OCI-LY1 (cell line): ENCODE measurements around the gene C8G.
A peak's percentile ranks its signal among the peaks of the same experiment; 100 is the strongest.

ENCODE experiments used
- H2AFZ ChIP-seq: fragments of 200-600 bp; sonication (generic), shearing (Covaris generic); 2 replicates; pipeline ENCODE4 v1.6.0; 2014; ENCODE audit warnings: antibody characterized with exemption, mild to moderate bottlenecking, low read length
- H3F3A ChIP-seq: fragments of 200-600 bp; sonication (generic), shearing (Covaris generic); 2 replicates; pipeline ENCODE4 v1.6.0; 2014; ENCODE audit warnings: mild to moderate bottlenecking, antibody characterized with exemption, low read length, moderate library complexity; ENCODE audit not compliant: insufficient read depth
- H3K27ac ChIP-seq: fragments of 200-600 bp; sonication (generic); 2 replicates; pipeline ENCODE4 v1.5.1; 2014; ENCODE audit warnings: low read length, mixed run types, mild to moderate bottlenecking, low read depth; ENCODE audit not compliant: poor library complexity, severe bottlenecking
- H3K27me3 ChIP-seq: fragments of 200-600 bp; sonication (generic); 2 replicates; pipeline ENCODE4 v1.6.0; 2014; ENCODE audit warnings: antibody characterized with exemption, mild to moderate bottlenecking, low read length, moderate library complexity; ENCODE audit not compliant: insufficient read depth
- H3K36me3 ChIP-seq: fragments of 200-600 bp; sonication (generic); 2 replicates; pipeline ENCODE4 v1.6.1; 2014; ENCODE audit warnings: mild to moderate bottlenecking, antibody characterized with exemption, low read length, moderate library complexity, mixed read lengths; ENCODE audit not compliant: insufficient read depth
- H3K4me1 ChIP-seq: fragments of 200-600 bp; sonication (generic); 2 replicates; pipeline ENCODE4 v1.5.1; 2014; ENCODE audit warnings: mild to moderate bottlenecking, low read length, moderate library complexity; ENCODE audit not compliant: insufficient read depth, severe bottlenecking
- H3K4me2 ChIP-seq: fragments of 200-600 bp; sonication (generic), shearing (Covaris generic); 2 replicates; pipeline ENCODE4 v1.6.1; 2014; ENCODE audit warnings: low read length
- H3K4me3 ChIP-seq: fragments of 200-600 bp; sonication (generic); 2 replicates; pipeline ENCODE4 v1.5.1; 2014; ENCODE audit warnings: low read length, low read depth, mild to moderate bottlenecking, mixed read lengths; ENCODE audit not compliant: poor library complexity, severe bottlenecking
- H3K79me2 ChIP-seq: fragments of 200-600 bp; shearing (Covaris generic); 2 replicates; pipeline ENCODE4 v1.6.1; 2016; ENCODE audit warnings: mixed run types, low read length, mixed read lengths; ENCODE audit not compliant: insufficient read depth
- H3K9ac ChIP-seq: fragments of 200-600 bp; sonication (generic), shearing (Covaris generic); 2 replicates; pipeline ENCODE4 v1.6.1; 2014; ENCODE audit warnings: mild to moderate bottlenecking, low read length, mixed read lengths
- H3K9me2 ChIP-seq: fragments of 200-600 bp; sonication (generic), shearing (Covaris generic); 2 replicates; pipeline ENCODE4 v1.6.1; 2014; ENCODE audit warnings: low read depth, mild to moderate bottlenecking, low read length, mixed read lengths
- H3K9me3 ChIP-seq: fragments of 200-600 bp; shearing (Covaris generic); 2 replicates; pipeline ENCODE4 v1.6.1; 2014; ENCODE audit warnings: low read length, mixed read lengths
- H4K20me1 ChIP-seq: fragments of 200-600 bp; sonication (generic), shearing (Covaris generic); 2 replicates; pipeline ENCODE4 v1.6.0; 2016; ENCODE audit warnings: mild to moderate bottlenecking, low read length; ENCODE audit not compliant: insufficient read depth
- EZH2 ChIP-seq: fragments of 200-600 bp; sonication (generic), shearing (Covaris generic); IDR thresholded peaks from 2 replicates; pipeline ENCODE4 v1.8.0; 2017; ENCODE audit warnings: borderline replicate concordance, mixed run types, mild to moderate bottlenecking, antibody characterized with exemption, low read length, moderate library complexity, mixed read lengths
- TF ChIP-seq, protein P1 (sequence below): fragments of 200-600 bp; sonication (generic), shearing (Covaris generic); IDR thresholded peaks from 2 replicates; pipeline ENCODE4 v1.5.1; 2017; ENCODE audit warnings: mild to moderate bottlenecking, antibody characterized with exemption, low read length, moderate library complexity, mixed read lengths

Gene C8G

DNA sequence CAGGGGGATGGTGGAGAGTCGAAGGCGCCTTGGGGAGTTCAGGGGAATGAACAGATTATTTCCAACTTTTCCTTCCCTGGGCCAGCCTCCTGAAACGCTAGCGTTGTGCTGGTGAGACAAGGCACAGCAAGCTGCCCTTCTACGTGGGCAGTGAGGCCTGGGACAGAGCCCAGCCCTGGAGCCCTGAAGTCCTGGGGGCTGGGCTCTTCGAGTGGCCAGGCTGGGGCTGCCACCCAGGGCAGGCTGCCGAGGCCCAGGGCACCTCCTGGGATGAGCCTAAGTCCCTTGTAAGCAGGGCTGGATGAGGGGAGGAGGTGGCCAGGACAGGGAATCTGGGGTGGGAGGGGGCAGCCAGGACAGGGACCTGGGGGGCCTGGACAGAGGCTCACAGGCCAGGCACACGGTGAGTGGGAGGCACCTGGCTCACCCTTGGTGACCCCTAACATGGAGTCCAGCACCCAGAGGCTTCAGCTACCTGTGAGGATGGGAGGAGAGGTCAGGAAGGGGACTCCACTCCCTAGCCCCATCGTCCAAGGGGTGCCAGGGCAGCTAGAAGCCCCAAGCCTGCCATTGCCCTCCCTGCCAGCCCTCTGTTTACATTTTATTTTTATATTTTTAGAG, 5.7 kb downstream of the C8G start:
- Histone ChIP-seq H3K9me3 (no peaks in the 10 kb centered on the region), H3K36me3 (no peaks in the 10 kb centered on the region), H2AFZ (no peak overlapping the region), H3K27me3 (peaks cover 8% of the 10 kb centered on the region; the same call in 1 of the 2 replicates), H3K9ac (peak overlapping the region; percentile 76), H4K20me1 (no peaks in the 10 kb centered on the region), H3F3A (no peaks in the 10 kb centered on the region), H3K27ac (no peak overlapping the region), H3K4me3 (peak overlapping the region; percentile 57), H3K4me2 (peak overlapping the region; percentile 80), H3K4me1 (peaks cover 12% of the 10 kb centered on the region), H3K79me2 (no peaks in the 10 kb centered on the region), H3K9me2 (no peaks in the 10 kb centered on the region)
- TF ChIP-seq EZH2: no peak
- TF ChIP-seq, protein P1, sequence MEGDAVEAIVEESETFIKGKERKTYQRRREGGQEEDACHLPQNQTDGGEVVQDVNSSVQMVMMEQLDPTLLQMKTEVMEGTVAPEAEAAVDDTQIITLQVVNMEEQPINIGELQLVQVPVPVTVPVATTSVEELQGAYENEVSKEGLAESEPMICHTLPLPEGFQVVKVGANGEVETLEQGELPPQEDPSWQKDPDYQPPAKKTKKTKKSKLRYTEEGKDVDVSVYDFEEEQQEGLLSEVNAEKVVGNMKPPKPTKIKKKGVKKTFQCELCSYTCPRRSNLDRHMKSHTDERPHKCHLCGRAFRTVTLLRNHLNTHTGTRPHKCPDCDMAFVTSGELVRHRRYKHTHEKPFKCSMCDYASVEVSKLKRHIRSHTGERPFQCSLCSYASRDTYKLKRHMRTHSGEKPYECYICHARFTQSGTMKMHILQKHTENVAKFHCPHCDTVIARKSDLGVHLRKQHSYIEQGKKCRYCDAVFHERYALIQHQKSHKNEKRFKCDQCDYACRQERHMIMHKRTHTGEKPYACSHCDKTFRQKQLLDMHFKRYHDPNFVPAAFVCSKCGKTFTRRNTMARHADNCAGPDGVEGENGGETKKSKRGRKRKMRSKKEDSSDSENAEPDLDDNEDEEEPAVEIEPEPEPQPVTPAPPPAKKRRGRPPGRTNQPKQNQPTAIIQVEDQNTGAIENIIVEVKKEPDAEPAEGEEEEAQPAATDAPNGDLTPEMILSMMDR: no peak

DNA sequence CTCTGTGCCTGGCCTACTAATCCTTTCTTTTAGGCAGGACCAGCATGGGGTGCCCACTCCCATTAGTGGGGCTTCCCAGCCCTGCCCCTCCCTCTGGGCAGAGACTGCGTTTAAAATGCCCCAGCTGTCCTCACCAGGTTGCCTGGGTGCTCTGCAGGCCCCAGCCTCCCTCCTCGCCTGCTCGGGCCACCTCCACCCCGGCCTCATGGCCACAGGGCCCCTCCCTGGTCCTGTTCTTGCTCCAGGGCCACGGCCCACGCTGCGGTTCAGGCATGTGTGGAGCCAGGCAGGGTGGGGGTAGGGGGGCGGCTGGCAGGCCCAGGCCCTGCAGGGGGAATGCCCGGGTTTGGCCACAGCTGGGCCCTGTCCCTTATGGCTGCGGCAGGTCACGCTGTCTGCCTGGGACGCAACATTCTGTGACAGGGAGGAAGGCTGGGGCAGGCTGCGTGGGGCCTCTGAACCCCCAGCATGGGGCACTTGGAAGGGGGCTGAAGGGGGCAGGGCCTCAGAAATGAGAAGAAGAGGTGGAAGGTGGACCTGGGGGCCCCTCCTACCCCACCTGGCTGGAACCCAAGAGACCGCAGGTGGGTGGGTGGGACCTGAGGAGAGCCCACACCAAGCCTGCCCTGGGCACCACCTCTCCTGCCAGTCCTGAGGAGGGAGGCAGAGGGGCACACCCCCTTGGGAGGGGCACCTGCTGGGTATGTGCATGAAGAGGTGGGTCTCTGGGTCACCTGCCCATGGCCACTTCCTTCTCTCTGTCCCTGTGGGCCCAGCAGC, 6.7 kb downstream of the C8G start, which contains the start of gene LCN12:
Gene LCN12 (plus strand): TSS at position 733 of the 780 bp plus-strand sequence. CDS start 55 bp downstream, outside the sequence.
- no peaks in the 10 kb centered on the region for H3K79me2 ChIP-seq
- no peak within 1 kb of the TSS for H3K4me3 ChIP-seq
- H3K9ac ChIP-seq: no peak within 1 kb of the TSS
- peaks cover 12% of the 10 kb centered on the region for H3K4me1 ChIP-seq
- H3K27me3 ChIP-seq: peaks cover 13% of the 10 kb centered on the region; the same call in 1 of the 2 replicates
- no peaks in the 10 kb centered on the region for H3K9me2 ChIP-seq
- H4K20me1 ChIP-seq: no peaks in the 10 kb centered on the region
- no peak for TF ChIP-seq EZH2
- TF ChIP-seq, protein P1: no peak
- no peak within 1 kb of the TSS for H3K27ac ChIP-seq
- no peaks in the 10 kb centered on the region for H3K9me3 ChIP-seq
- H3K4me2 ChIP-seq: no peak within 1 kb of the TSS
- no peaks in the 10 kb centered on the region for H3F3A ChIP-seq
- H2AFZ ChIP-seq: no peak within 1 kb of the TSS
- H3K36me3 ChIP-seq: no peaks in the 10 kb centered on the region

DNA sequence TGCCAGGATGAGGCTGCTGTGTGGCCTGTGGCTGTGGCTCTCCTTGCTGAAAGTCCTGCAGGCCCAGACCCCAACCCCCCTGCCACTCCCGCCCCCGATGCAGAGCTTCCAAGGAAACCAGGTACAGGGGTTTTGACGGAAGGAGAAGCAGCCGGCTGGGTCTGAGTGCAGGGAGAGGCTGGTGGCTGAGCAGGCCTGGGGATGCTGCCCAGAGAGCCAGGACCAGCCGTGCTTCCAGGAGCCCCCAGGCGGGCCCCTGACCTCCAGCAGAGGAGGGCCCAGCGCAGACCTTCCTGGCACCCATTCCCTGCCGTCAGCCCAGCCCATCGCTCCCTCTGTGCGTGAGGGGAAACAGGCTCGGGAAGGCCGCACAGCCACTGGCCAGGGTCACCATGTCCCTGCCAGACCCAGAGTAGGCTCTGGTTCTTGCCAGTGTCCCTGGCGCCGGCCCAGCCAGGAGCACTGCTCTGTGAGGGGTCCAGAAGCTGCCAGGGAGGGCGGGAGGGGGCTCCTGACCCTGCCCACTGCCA, 7.3 kb downstream of the C8G start:
- H3K4me2 ChIP-seq: no peak overlapping the region
- no peak for TF ChIP-seq EZH2
- TF ChIP-seq, protein P1: no peak
- H3K79me2 ChIP-seq: no peaks in the 10 kb centered on the region
- H3K27ac ChIP-seq: no peak overlapping the region
- H4K20me1 ChIP-seq: no peaks in the 10 kb centered on the region
- H3K27me3 ChIP-seq: peaks cover 14% of the 10 kb centered on the region; the same call in 1 of the 2 replicates
- H3K4me3 ChIP-seq: no peak overlapping the region
- H3K9me2 ChIP-seq: no peaks in the 10 kb centered on the region
- H3K4me1 ChIP-seq: peaks cover 12% of the 10 kb centered on the region
- no peaks in the 10 kb centered on the region for H3K9me3 ChIP-seq
- H2AFZ ChIP-seq: no peak overlapping the region
- no peak overlapping the region for H3K9ac ChIP-seq
- no peaks in the 10 kb centered on the region for H3F3A ChIP-seq
- H3K36me3 ChIP-seq: no peaks in the 10 kb centered on the region
